HL-60/S4 (cell line): ENCODE data around the gene VSX1.

ENCODE experiments used
- in situ Hi-C: fragments of 300-500 bp; cut with MboI; formaldehyde crosslinking; loops from 2 replicates; pipeline ENCODE4 v1.14.3; 2022; ENCODE audit warnings: low sequenced_read_pairs

The VSX1 gene

DNA sequence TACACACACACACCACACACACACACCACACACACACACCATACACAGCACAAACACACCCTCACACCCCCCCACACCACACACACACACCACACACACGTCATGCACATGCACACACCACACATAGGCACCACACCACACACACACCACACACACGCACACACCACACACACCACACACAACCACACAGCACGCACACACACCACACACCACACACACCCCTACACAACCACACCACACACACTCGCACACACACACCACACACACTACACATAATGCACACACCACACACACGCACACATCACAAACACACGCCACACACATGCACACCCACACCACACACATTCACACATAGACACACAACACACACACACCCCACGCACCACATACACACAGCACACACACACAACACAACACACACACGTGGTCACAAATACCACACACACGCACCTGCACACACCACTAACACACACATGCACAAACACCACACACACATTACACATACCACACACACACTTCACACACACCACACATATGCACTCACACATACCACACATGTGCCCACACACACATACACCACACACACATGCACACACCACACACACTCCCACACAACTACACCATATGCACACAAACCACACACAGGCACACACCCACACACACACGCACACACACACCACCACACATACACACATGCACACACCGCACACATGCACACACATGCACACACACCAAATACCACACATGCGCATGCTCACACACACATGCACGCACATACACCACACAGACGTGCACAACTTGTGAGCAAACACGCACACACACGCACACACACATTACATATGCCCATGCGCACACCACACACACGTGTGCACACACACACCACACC lies 14.6 kb downstream of the VSX1 start:
- in situ Hi-C loops, result loop anchor here (25.0 kb wide), 1 partner anchor 155 kb away; no protein-coding TSS in a partner anchor

DNA sequence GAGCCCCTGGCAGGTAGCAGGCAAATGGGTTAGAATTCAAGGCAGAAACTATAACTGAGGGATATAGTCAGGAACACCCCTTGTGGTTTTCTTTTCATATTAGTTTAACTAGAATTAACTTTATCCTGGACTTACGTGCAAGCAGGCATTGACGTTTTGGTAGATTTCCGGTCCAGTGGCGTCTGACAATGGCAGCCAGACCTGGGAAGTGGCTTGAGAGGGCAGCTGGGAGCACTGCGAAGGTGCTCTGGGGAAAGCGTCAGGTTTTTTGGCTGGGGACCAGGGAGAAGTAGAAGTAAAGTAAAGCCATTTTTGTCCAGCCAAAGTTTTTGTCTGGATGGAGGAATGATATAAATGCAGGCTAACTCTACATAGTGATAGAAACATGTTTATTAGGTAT lies 15.6 kb downstream of the VSX1 start:
- in situ Hi-C loops, result loop anchor here (25.0 kb wide), 1 partner anchor 154 kb away; no protein-coding TSS in a partner anchor

DNA sequence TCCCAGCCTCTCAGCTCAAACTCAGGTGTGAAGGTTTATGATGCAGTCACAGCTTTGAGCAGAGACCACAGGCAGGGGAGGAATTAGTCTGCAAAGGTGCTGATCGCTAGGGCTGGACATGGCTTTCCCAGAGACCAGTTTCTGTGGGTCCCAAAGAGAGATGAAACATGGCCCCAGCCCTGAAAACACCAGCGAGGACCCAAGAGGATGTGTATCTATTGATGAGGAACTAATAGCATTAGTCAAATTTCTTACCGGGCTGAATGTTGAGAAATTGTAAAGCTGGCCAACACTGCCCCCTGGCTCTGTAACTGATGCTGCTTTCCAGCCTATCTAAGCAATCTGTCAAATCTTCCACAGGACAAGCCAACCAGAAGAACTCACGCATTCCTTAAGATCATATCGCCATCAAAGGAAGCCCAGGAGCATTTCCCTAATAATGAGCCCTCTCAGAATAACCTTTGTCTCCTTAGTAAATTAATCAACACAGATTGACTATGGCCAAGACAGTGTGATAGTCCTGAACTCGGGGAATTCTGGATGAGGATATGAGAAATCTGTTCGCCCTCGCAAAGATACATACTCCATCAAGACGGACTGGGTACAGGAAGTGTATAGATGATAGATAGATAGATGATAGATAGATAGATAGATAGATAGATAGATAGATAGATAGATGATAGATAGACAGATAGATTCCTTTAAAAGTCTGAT lies 16.2 kb downstream of the VSX1 start:
- in situ Hi-C loops, result loop anchor here (25.0 kb wide), 1 partner anchor 153 kb away; no protein-coding TSS in a partner anchor

DNA sequence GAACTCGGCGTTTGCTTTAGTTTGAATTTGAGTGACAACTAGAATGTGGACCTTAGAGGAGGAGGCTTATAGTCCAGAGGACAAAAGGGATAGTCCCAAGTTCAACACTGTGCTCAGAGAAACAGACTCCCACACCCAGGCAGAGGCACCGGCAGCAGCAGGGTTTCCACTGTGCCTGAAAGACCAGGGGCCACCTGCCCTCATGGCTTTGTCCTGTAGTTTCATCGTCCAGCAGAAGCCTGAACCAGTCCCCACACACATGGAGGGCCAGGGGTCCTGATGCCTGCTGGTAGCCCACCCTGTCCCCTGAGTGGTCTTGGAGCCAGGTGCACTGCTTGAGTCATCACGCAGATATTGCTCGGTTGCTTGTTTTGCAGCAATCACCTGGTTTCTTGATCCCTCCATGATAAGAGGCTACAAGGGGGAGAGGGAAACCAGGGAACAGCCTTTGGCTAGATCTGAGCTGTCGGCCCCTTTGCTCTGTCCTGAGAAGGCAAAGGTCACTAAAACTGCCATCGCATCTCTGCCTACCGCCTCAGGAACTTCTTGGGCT lies 16.8 kb downstream of the VSX1 start:
- in situ Hi-C loops, result loop anchor here (25.0 kb wide), 1 partner anchor 153 kb away; no protein-coding TSS in a partner anchor

DNA sequence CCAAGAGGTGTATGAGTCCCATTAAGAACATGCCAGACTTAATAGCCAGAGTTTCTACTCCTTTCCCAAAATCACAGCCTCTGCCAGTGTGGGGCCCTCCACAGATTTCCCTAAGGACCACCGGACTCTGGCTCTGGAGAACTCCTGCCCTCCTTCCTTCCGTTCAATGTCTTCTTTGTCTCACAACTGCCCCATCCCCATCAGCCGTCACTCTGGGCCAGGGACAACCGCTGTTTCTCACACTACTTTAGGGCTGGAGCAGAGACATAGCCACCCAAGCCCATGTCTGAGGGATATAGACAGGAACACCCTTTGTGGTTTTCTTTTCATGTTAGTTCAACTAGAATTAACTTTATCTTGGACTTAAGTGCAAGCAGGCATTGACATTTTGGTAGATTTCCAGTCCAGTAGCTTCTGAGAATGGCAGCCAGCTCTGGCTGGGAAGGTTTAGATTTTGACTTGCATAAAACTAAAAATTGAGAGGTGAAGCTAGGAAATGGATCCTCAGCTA lies 17.3 kb downstream of the VSX1 start:
- in situ Hi-C loops, result loop anchor here (5.0 to 25.0 kb wide), 2 partner anchors 57 to 152 kb away; no protein-coding TSS in a partner anchor

DNA sequence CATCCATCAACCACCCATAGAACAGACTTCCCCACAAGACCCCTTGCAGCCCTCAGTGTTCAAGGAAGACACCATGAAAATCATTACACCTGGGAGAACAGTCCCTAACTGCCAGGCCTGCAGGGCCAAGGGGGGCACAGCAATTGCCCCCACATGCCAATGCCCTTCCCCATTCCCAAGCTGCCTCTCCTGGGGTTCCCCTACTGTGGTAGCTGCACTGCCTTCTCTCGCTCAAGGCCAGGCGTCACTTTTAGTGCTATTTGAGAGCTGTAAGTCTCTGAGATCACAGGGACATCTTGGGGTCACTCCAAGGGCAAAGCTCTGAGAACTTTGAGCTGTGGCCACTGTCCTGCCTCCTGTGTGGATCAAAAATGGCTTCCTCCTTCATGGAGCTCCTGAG lies 18.0 kb downstream of the VSX1 start:
- in situ Hi-C loops, result loop anchor here (5.0 to 25.0 kb wide), 2 partner anchors 57 to 152 kb away; no protein-coding TSS in a partner anchor

DNA sequence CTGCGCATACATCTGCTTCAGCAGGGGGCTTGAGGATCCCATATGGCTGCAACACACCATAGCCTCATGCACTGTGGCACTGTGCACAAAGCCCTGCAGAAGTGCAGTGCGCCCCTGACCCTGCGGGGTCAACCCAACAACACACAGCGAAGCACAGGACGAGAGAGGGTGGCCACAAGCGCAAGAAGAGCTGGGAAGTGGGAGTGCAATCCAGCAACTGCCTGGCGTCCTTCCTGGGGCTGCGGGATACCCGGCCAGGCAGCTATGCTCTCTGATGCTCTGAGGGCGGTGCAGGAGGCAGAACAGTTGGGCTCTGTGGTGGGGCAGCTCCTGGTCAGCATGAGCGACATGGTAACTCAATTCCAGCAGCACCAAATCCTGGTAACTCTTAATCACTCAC lies 18.4 kb downstream of the VSX1 start:
- in situ Hi-C loops, result loop anchor here (5.0 to 25.0 kb wide), 2 partner anchors 56 to 151 kb away; no protein-coding TSS in a partner anchor

DNA sequence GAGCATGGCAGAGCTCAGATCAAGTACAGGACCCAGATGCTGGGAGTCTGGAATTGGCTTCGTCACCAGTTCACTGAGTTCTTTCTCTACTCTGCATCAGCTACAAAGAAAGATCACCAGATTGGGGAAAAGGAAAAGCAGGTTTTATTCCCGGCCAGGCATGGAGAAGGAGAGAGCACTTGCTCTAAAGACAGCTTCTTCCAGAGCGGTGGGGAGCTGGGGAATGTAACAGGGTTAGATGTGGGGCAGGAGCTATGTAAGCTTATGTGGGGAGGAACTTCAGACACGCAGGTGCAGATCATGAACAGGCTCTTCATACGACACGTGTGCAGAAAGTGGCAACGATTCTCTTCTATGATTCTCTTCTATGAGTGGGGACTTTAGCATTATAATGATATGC lies 19.1 kb downstream of the VSX1 start:
- in situ Hi-C loops, result loop anchor here (5.0 to 25.0 kb wide), 2 partner anchors 56 to 151 kb away; no protein-coding TSS in a partner anchor

DNA sequence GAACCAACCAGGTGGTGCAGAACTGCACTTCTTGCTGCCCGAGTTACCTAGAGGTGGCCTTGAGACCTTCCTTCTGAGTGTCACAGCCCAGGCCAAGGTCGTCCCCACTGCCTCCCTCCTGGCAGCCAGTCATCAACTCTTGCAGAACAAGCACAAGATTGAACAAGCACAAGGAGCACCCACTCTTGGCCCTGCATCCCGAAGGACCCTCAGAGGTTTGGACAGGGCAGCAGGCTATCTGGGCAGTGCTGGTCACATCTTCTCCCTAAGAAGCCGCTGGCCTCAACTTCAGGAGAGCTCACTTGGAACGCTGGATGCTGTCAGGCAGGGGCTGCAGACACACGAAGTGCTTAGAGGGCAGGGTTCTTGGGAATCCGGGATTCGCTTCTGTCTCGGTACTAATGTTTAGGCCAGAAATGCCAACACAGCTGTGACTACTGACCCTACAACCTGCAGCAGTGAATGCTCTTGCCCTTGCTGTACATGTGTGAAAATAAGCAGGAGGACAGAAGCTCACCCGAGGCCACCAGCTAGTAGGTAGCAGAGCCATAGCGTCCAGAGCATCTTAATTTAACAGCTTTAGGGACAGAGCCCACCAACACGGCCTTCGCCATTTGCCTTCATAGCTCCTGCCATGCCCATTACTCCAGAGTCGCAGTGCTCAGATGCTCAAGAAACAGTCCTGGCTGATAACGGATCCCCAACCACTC lies 20.0 kb downstream of the VSX1 start:
- in situ Hi-C loops, result loop anchor here (5.0 to 25.0 kb wide), 2 partner anchors 55 to 150 kb away; no protein-coding TSS in a partner anchor

DNA sequence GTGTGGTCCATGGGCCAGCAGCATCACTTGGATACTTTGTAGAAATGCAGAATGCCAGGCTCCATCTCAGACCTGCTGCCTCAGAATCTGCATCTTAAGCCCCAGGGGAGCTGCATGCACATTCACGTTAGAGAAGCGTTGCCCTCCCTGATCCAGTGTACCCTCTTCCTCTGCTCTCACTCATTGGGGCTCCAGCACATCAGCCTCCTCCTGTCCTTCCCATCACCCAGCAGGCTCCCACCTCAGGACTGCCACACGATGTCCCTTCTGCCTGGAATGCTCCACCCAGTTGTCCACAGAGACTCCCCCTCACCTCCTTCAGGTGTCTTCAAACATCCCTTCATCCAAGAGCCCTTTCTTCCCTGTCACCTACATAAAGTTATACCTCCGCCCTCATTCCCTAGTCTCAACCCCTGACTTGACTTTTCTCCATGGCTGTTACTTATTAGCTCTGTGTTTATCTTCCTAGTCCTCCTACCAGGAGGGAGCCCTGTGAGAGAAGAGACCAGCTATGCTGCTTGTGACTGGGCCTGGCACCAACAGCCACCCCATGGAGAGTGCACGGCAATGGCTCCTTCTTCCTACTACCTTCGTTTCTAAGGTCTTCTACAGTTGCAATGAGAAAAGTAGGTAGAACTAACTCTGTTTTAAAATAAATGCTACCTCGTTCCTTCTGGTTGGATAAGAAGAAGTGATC lies 20.7 kb downstream of the VSX1 start:
- in situ Hi-C loops, result loop anchor here (5.0 to 25.0 kb wide), 2 partner anchors 54 to 149 kb away; no protein-coding TSS in a partner anchor

DNA sequence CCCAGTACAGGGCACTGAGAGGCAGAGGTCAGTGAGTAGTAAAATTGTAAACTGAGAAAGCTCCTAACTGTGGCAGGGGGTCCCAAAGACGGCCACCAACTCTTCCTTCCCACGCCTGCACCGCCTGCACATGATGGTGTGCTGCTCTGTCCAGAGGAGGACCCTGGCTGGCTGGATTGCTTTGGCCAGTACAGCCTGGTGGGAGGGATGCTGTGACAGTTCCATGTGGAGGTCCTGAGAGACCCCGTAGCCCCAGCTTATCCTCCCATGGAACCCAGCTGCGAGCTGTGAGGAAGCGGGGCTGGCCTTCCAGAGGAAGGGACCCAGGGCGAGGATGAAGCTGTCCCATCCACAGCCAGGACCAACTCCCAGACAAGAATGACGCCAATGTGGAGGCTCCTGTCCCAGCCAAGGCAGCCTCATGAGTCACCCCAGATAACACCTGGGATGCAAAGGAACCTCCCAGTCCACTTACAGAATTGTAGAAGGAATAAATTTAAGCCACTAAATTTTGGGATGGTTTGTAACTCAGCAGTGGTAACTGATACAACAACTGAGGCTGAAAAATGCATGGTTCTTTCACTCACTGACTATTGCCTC lies 22.0 kb downstream of the VSX1 start:
- in situ Hi-C loops, result loop anchor here (5.0 to 25.0 kb wide), 2 partner anchors 53 to 148 kb away; no protein-coding TSS in a partner anchor

DNA sequence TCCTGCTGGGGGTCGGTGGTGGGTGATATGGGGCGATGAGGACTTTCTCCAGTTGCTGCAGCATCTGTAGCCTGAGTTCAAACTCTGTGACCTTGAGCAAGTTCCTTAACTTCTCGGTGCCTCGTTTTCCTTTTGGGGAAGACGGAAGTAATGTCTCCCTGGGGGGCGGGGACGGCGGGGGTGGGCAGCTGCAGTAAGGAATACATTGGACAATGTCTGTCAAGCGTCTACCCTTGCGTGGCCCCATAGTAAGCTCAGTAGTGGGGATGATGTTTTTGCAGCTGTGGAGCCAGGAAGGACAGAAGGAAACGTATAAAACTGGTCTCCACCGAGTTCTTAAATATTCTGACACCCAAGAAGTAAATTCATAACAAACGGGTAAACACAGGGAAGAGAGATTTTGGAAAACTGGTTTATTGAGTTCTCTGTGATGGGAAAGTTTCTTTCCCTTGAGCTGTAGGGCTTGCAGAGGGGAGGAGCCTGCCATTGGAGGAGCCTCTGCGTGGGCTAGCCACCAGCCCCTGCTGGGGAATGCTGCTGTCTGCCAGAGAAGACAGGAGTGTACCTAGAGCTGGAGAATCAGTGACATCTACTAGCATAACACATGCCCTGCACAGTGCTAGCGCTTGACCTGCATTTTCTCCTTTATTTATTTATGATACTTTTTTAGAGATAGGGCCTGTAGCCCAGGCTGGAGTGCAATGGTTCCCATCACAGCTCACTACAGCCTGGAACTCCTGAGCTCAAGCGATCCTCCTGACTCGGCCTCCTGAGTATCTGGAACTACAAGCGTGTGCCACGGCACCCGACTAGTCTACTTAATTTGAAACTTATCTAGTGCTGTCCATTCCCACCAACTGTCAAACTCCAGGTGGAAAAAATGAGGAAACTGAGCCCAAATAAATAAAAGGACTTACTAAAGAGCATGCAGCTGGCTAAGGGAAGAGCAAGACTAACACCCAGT lies 22.8 kb downstream of the VSX1 start:
- in situ Hi-C loops, result loop anchor here (25.0 kb wide), 1 partner anchor 147 kb away; no protein-coding TSS in a partner anchor

DNA sequence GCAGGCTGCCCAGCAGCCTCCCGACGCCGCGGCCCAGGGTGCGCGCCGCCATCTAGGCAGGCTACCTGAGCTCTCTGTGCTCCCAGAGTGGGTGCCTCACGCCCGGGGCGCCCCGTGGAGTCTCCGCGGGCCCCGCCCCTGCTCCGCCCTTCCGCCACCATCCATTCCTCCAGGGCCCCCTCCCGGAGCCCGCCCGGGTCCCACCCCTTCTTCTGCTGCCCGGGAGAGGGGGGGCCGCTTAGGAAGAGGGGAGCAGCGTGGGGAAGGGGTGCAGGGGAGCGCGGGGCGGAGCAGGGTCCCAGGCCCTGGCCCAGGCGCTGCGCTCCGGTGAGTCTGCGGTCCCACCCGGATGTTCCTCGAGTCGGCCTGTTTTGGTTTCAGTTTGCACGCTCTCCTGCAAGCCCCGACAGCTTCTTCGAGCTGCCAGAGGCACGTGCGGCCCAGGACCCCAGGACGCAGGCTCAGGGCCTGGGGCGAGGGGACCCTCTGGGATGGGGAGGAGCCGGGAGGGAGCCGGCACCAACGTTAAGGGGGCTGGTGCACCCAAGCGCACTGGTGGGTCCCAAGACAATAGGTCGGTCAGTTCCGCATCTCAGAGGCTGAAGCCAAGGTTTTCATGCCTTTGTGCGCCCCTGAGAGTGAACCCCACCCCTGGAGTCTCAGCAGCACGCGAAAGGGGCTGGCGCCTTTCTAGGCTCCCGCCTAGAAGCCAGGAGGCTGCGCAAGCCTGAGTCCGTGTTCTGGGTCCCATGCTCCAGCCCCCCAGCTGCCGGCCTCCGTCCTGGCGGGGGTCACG lies 23.7 kb downstream of the VSX1 start, which contains the start of gene ACSS1:
Gene ACSS1 (minus strand): TSS at position 89 of the 796 bp plus-strand sequence. CDS start 37 bp downstream, at position 52.
- in situ Hi-C loops, result loop anchor here (25.0 kb wide), 1 partner anchor 146 kb away; no protein-coding TSS in a partner anchor

DNA sequence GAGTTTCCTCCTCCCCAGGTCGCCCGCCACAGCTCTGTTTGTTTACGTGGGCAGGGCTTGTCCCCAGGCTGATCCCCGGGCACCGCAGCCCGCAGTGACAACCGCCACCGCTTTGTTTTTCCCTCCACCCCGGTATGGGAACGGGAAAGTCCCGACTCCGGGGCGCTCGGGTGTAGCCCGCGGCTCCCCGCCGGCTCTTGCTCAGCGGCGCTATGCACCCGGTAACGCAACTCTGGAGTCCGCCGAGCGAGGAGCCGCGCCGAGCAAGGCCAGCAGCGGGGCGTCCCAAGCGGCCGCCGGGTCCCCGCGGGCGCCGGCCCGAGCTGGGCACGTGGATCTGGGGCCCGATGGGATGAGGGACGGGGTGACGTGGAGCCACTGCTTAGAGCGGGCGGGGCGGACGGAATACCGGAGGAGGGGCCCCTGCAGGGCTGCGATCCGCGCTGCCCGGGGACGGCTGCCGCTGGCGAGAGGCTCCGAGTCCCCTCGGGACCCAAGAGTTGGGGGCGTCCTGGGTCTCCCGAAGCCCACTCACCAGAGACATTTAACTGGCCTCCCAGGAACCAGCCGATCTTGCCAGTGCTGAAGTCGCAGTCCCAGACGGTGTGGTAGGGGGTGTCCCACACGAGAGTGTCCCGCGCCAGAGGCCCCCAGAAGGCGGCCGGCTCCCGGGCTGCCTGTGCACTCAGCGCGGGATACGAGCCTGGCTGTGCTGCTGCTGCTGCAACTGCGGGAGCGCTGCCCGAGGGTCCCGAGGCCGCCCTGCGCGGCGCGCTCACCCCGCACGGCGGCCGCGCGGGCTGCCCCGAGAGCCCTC lies 24.5 kb downstream of the VSX1 start:
- in situ Hi-C loops, result loop anchor here (25.0 kb wide), 1 partner anchor 145 kb away; no protein-coding TSS in a partner anchor

DNA sequence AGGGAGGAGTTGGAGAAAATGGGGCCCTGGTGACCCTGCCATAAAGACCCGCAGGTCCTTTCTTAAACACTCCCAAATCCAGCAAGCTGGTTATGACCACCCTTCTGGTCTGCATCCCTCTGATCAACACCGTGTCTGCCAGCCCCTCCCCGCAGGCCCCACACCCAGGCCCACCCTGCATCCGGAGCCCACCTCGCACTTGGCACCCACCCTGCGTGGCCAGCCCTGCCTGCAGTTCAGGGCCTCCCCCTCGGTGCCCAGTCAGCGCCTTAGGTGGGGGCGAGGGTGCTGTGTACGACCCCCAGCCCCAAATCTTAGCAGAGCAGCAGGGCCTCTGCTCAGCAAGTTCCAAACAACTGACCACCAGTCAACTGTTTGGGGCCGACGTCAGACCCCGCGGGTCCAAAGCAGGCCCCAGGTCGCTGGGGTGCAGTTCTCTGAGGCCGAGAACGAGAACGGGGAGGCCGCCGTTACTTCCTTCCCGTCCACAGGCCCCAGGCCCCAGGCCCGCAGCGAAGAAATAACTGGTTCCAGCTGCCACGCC lies 25.2 kb downstream of the VSX1 start:
- in situ Hi-C loops, result loop anchor here (25.0 kb wide), 1 partner anchor 144 kb away; no protein-coding TSS in a partner anchor
